Dendritic cell treated with granulocyte-macrophage colony-stimulating factor and Interleukin-4, amounts not matched to agents 40 ng/mL and 50 ng/mL, for 4 days (primary cell): ENCODE data around the gene METRN.
A peak's percentile ranks its signal among the peaks of the same experiment; 100 is the strongest.
"Not testable (repeated sequence)": the region's sequence is repeated elsewhere in the genome, so short reads cannot be mapped to it uniquely, and the experiment has no call there.

Source experiments
- H3K27ac Mint-ChIP-seq: one replicate; pipeline ENCODE4 v1.8.0; 2022; ENCODE audit warnings: mild to moderate bottlenecking, mixed read lengths
- H3K27me3 Mint-ChIP-seq: one replicate; pipeline ENCODE4 v1.8.0; 2022; ENCODE audit warnings: mild to moderate bottlenecking, mixed read lengths
- H3K36me3 Mint-ChIP-seq: one replicate; pipeline ENCODE4 v1.8.0; 2022; ENCODE audit warnings: low read depth, mixed read lengths
- H3K4me1 Mint-ChIP-seq: one replicate; pipeline ENCODE4 v1.8.0; 2022; ENCODE audit warnings: low read depth, mixed read lengths
- H3K4me3 Mint-ChIP-seq: one replicate; pipeline ENCODE4 v1.8.0; 2022; ENCODE audit warnings: mild to moderate bottlenecking, moderate library complexity, mixed read lengths
- H3K9me3 Mint-ChIP-seq: one replicate; pipeline ENCODE4 v1.8.0; 2022; ENCODE audit warnings: mixed read lengths
- intact Hi-C: fragments of 100-400 bp; cut with micrococcal nuclease; formaldehyde crosslinking; loops from one replicate; pipeline ENCODE4 v1.15.0; 2022

Gene METRN

GRCh38 chr16:681746-682427, 33.0 kb upstream of the METRN start:
- peaks cover 61% of the 10 kb centered on the region for H3K36me3 Mint-ChIP-seq
- peaks cover 70% of the 10 kb centered on the region for H3K4me1 Mint-ChIP-seq
- peaks cover 13% of the 10 kb centered on the region for H3K27me3 Mint-ChIP-seq
- H3K4me3 Mint-ChIP-seq: peak overlapping the region; percentile 84
- H3K9me3 Mint-ChIP-seq: no peaks in the 10 kb centered on the region
- intact Hi-C loops: no loop called here
- peak overlapping the region; percentile 88 for H3K27ac Mint-ChIP-seq

- peaks cover 6% of the 10 kb centered on the region for H3K27me3 Mint-ChIP-seq
- H3K4me1 Mint-ChIP-seq: peaks cover 70% of the 10 kb centered on the region
- H3K36me3 Mint-ChIP-seq: peaks cover 70% of the 10 kb centered on the region
- no peaks in the 10 kb centered on the region for H3K9me3 Mint-ChIP-seq
- intact Hi-C loops: no loop called here
- peak overlapping the region; percentile 87 for H3K27ac Mint-ChIP-seq
- peak overlapping the region; percentile 79 for H3K4me3 Mint-ChIP-seq
Observed at GRCh38 chr16:682493-683395, 32.2 kb upstream of the METRN start.

GRCh38 chr16:683396-684070, 31.4 kb upstream of the METRN start:
- H3K27ac Mint-ChIP-seq: peak overlapping the region; percentile 87
- H3K27me3 Mint-ChIP-seq: no peaks in the 10 kb centered on the region
- peaks cover 71% of the 10 kb centered on the region for H3K36me3 Mint-ChIP-seq
- peaks cover 71% of the 10 kb centered on the region for H3K4me1 Mint-ChIP-seq
- no peaks in the 10 kb centered on the region for H3K9me3 Mint-ChIP-seq
- intact Hi-C loops: no loop called here
- peak overlapping the region; percentile 79 for H3K4me3 Mint-ChIP-seq

GRCh38 chr16:684071-684794, 30.7 kb upstream of the METRN start, which contains the start of gene JMJD8:
Gene JMJD8 (minus strand): TSS chr16:684334. CDS start chr16:684319, 15 bp downstream.
- Mint-ChIP-seq H3K4me1 (peaks cover 72% of the 10 kb centered on the region), H3K27ac (peak within 1 kb of the TSS; percentile 87), H3K27me3 (no peaks in the 10 kb centered on the region), H3K36me3 (peaks cover 71% of the 10 kb centered on the region), H3K4me3 (peak within 1 kb of the TSS; percentile 84), H3K9me3 (no peaks in the 10 kb centered on the region)
- intact Hi-C loops: no loop called here

- Mint-ChIP-seq H3K27me3 (no peaks in the 10 kb centered on the region), H3K9me3 (no peaks in the 10 kb centered on the region), H3K36me3 (peaks cover 77% of the 10 kb centered on the region), H3K4me3 (no peak overlapping the region), H3K27ac (peak overlapping the region; percentile 87), H3K4me1 (peaks cover 75% of the 10 kb centered on the region)
- intact Hi-C loops: no loop called here
Observed at GRCh38 chr16:684961-685696, 29.8 kb upstream of the METRN start.

GRCh38 chr16:685967-686366, 29.0 kb upstream of the METRN start:
- Mint-ChIP-seq H3K4me3 (peak overlapping the region; percentile 17), H3K4me1 (peaks cover 76% of the 10 kb centered on the region), H3K9me3 (no peaks in the 10 kb centered on the region), H3K27me3 (peaks cover 4% of the 10 kb centered on the region), H3K27ac (peak overlapping the region; percentile 87), H3K36me3 (peaks cover 76% of the 10 kb centered on the region)
- intact Hi-C loops: no loop called here

- no peak overlapping the region for H3K4me3 Mint-ChIP-seq
Observed at GRCh38 chr16:686459-687260, 28.3 kb upstream of the METRN start.

GRCh38 chr16:687499-687898, 27.4 kb upstream of the METRN start:
- Mint-ChIP-seq H3K4me3 (no peak overlapping the region), H3K4me1 (peaks cover 63% of the 10 kb centered on the region), H3K9me3 (no peaks in the 10 kb centered on the region), H3K27me3 (peaks cover 18% of the 10 kb centered on the region), H3K36me3 (peaks cover 61% of the 10 kb centered on the region), H3K27ac (no peak overlapping the region)
- intact Hi-C loops: no loop called here

More at GRCh38 chr16:686459-687260, 28.3 kb upstream of the METRN start:
- no peak overlapping the region for H3K27ac Mint-ChIP-seq
- H3K27me3 Mint-ChIP-seq: peaks cover 11% of the 10 kb centered on the region
- intact Hi-C loops: no loop called here
- peaks cover 72% of the 10 kb centered on the region for H3K4me1 Mint-ChIP-seq
- H3K9me3 Mint-ChIP-seq: no peaks in the 10 kb centered on the region
- H3K36me3 Mint-ChIP-seq: peaks cover 69% of the 10 kb centered on the region

GRCh38 chr16:689175-689897, 25.6 kb upstream of the METRN start:
- Mint-ChIP-seq H3K9me3 (no peaks in the 10 kb centered on the region), H3K4me1 (peaks cover 54% of the 10 kb centered on the region)

GRCh38 chr16:691242-691641, 23.7 kb upstream of the METRN start:
- H3K4me1 Mint-ChIP-seq: peaks cover 47% of the 10 kb centered on the region
- peak overlapping the region; percentile 93 for H3K27ac Mint-ChIP-seq
- H3K9me3 Mint-ChIP-seq, intact Hi-C loops: not testable (repeated sequence)
- peaks cover 23% of the 10 kb centered on the region for H3K36me3 Mint-ChIP-seq
- H3K27me3 Mint-ChIP-seq: peaks cover 52% of the 10 kb centered on the region
- H3K4me3 Mint-ChIP-seq: peak overlapping the region; percentile 49

More at GRCh38 chr16:689175-689897, 25.6 kb upstream of the METRN start:
- intact Hi-C loops: no loop called here
- Mint-ChIP-seq H3K27ac (peak overlapping the region; percentile 93), H3K27me3 (peaks cover 35% of the 10 kb centered on the region), H3K4me3 (peak overlapping the region; percentile 97), H3K36me3 (peaks cover 42% of the 10 kb centered on the region)

- intact Hi-C loops: no loop called here
- no peak overlapping the region for H3K4me3 Mint-ChIP-seq
- H3K27ac Mint-ChIP-seq: no peak overlapping the region
- peaks cover 10% of the 10 kb centered on the region for H3K36me3 Mint-ChIP-seq
- H3K9me3 Mint-ChIP-seq: no peaks in the 10 kb centered on the region
- H3K27me3 Mint-ChIP-seq: peaks cover 64% of the 10 kb centered on the region
- H3K4me1 Mint-ChIP-seq: peaks cover 43% of the 10 kb centered on the region
Observed at GRCh38 chr16:692356-693108, 22.4 kb upstream of the METRN start.
